ENCODE results near the gene RYR2.

GRCh38 chr1:237166086-237166485, 124.1 kb downstream of the RYR2 start:
- no peak for TF ChIP-seq CTCF (IDR thresholded peaks at IDR 0.05)
- no peak for TF ChIP-seq EZH2phosphoT487 (IDR thresholded peaks at IDR 0.05)
